KOPT-K1 (cell line): ENCODE data around the gene RARB.

ENCODE experiments used
- H3K27ac ChIP-seq: fragments of 200-600 bp; sonication (generic); 2 replicates; pipeline ENCODE4 v1.5.1; 2016; ENCODE audit warnings: antibody characterized with exemption, mild to moderate bottlenecking, low read depth, low read length; ENCODE audit not compliant: poor library complexity, severe bottlenecking
- H3K36me3 ChIP-seq: fragments of 200-600 bp; sonication (generic); 2 replicates; pipeline ENCODE4 v1.5.1; 2017; ENCODE audit warnings: antibody characterized with exemption, mild to moderate bottlenecking, low read length, moderate library complexity; ENCODE audit not compliant: insufficient read depth
- H3K9me3 ChIP-seq: fragments of 200-600 bp; sonication (generic); 2 replicates; pipeline ENCODE4 v1.5.1; 2017; ENCODE audit warnings: antibody characterized with exemption, low read length, mild to moderate bottlenecking; ENCODE audit not compliant: insufficient read depth, poor library complexity, severe bottlenecking

The RARB gene

DNA sequence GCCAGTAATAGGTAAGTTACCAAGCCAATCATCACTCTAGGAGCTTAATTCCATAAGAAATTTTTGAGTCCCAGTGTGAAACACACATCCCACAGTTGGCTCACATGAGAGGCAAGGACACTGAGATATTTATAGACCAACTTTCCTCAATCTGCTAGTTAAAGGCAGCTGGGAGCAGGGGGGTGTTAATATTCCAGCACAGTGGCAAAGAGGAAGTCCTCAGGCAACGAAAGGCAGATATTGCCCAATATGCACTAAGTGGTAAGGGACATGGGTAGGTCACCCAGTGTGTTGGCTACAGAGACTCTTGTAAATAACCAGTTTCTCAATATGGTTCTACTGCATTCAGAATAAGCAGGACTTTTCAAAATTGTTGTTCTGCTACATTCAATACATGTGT, 175.6 kb downstream of the RARB start:
- H3K27ac ChIP-seq: no peak overlapping the region
- no peaks in the 10 kb centered on the region for H3K9me3 ChIP-seq
- H3K36me3 ChIP-seq: peaks cover 99% of the 10 kb centered on the region

- Histone ChIP-seq H3K27ac (no peak overlapping the region), H3K36me3 (peaks cover 99% of the 10 kb centered on the region)
Measured at GRCh38 chr3:25604107-25604805, 176.2 kb downstream of the RARB start.

DNA sequence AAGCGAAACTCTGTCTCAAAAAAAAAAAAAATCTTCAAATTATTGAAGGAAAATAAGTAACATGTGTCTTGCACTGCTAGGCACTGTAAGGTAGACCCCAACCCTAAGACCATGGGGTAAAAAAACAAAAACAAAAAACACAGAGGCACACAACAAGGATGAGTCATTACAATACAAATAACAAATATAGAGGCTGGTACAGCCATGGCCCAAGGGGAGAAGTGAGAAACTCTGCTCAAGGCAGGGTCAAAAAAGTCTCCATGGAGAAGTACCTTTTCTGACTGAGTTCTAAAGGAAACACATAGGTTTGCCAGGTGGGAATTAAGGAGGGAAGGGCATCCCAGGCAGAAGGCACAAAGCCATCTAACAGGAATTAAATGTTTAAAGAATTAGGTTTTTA, 182.1 kb downstream of the RARB start:
- Histone ChIP-seq H3K36me3 (peaks cover 99% of the 10 kb centered on the region), H3K27ac (no peak overlapping the region)

More at GRCh38 chr3:25604107-25604805, 176.2 kb downstream of the RARB start:
- H3K9me3 ChIP-seq: no peaks in the 10 kb centered on the region

DNA sequence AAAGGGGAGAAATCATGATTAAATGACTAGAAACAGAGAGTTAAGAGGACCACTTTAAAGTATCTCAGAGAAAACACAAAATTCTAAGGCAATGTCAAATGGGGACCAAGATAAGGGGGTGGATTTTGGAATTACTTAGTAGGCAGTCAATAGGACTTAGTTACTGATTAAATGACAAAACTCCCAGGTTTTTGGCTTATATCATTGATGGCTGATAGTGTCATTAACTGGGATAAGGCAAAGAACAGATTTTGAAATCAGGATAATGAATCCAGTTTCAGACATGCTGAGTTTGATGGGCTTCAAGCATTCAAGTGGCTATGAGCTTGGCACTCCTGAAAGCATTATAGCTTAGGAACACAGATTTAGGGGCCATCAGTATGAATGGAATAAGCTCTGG, 182.7 kb downstream of the RARB start:
- no peak overlapping the region for H3K27ac ChIP-seq
- peaks cover 99% of the 10 kb centered on the region for H3K36me3 ChIP-seq
- H3K9me3 ChIP-seq: no peaks in the 10 kb centered on the region

More for the DNA sequence above, 182.1 kb downstream of the RARB start:
- no peaks in the 10 kb centered on the region for H3K9me3 ChIP-seq

GRCh38 chr3:25611193-25611592, 183.1 kb downstream of the RARB start:
- Histone ChIP-seq H3K27ac (no peak overlapping the region), H3K9me3 (no peaks in the 10 kb centered on the region), H3K36me3 (peaks cover 95% of the 10 kb centered on the region)

DNA sequence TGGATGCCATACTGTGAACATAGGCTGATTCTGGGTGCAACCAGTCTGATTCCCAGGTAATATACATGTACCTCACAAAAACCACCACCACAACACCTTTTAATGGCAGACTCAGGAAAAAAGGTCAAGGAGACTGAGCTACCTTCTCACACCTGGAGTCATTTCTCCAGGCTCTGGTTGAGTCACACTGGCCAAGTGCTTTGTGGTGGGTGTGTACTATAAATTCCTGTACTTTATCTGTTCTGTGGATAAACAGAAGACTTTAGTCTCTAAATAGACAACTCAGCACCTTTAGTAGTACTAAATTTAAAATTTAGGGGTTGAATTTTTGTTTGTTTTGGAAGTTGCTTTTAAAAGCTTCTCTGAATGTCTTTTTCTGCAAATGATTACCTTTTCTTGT, 190.0 kb downstream of the RARB start:
- Histone ChIP-seq H3K9me3 (no peaks in the 10 kb centered on the region), H3K36me3 (peaks cover 95% of the 10 kb centered on the region), H3K27ac (no peak overlapping the region)

DNA sequence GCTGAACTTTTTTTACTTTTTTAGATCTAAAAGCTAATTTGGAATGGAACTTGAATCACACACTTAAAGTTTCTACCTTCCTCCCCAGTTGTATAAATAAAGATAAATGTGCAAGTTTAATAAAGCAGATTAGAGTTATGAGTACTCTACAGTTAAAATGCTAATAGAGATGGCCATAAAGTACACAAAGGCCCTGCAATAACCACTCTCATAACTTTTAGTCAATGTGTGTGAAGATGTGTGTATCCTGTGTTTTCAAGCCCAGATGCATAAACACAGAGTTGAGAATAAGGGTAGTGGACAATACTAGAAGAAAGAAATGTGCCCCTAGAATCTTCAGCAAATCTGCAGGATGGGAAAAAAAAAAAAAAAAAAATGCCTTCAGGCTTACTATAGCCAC, 191.3 kb downstream of the RARB start:
- no peak overlapping the region for H3K27ac ChIP-seq
- no peaks in the 10 kb centered on the region for H3K9me3 ChIP-seq
- H3K36me3 ChIP-seq: peaks cover 96% of the 10 kb centered on the region

DNA sequence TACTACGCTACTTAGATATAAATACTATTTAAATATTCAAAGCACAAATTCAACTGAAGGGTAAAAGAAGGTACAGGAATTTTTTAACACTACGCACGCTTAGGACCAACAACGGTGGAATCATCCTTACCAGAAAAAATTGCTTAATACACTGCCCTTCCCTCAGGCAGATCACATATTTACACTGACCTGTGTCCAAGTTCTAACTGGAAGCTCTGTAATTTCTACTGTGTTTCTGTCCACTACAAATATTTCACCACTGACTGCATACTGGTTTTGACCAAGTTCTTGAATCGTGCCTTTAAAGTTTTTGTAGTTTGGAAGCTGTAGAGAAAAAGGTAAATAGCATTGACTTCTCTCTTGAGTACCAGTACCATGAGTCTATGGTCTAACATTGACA, 192.4 kb downstream of the RARB start:
- Histone ChIP-seq H3K36me3 (peaks cover 96% of the 10 kb centered on the region), H3K9me3 (no peaks in the 10 kb centered on the region), H3K27ac (no peak overlapping the region)

DNA sequence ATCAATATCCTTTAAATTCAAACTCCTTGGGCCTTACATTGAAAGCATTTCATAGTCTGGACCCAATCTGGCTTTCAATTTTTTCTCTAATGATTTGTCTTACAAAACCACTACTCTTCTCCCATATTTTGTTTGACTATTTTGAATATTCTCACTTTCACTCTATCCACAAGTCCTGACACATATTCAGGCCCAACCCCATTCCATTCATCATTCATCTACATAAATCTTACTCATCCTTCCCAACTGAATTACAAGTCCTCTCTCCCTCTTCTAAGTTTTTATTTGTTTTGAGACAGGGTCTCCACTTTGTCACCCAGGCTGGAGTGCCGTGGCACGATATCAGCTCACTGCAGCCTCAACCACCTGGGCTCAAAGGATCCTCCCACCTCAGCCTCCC, 193.0 kb downstream of the RARB start:
- Histone ChIP-seq H3K36me3 (peaks cover 98% of the 10 kb centered on the region), H3K27ac (no peak overlapping the region), H3K9me3 (no peaks in the 10 kb centered on the region)

GRCh38 chr3:25631989-25632388, 203.9 kb downstream of the RARB start:
- H3K27ac ChIP-seq: no peak overlapping the region
- H3K36me3 ChIP-seq: peaks cover 98% of the 10 kb centered on the region

GRCh38 chr3:25633919-25634318, 205.9 kb downstream of the RARB start:
- H3K9me3 ChIP-seq: no peaks in the 10 kb centered on the region
- no peak overlapping the region for H3K27ac ChIP-seq
- peaks cover 98% of the 10 kb centered on the region for H3K36me3 ChIP-seq

More at GRCh38 chr3:25631989-25632388, 203.9 kb downstream of the RARB start:
- H3K9me3 ChIP-seq: no peaks in the 10 kb centered on the region

GRCh38 chr3:25635038-25635437, 207.0 kb downstream of the RARB start:
- H3K27ac ChIP-seq: no peak overlapping the region
- peaks cover 98% of the 10 kb centered on the region for H3K36me3 ChIP-seq
- no peaks in the 10 kb centered on the region for H3K9me3 ChIP-seq
